Epithelial cell of proximal tubule (primary cell): ENCODE measurements around the gene PEAK1. TPM values are rescaled to one million over a fixed set of nuclear protein-coding genes. Genes with fewer than 3 reads are reported as not detected.

ENCODE experiments used
- DNase-seq: peaks from one replicate; pipeline ENCODE4 v3.0.0-alpha.2; 2011; ENCODE audit warnings: low read depth
- H3K4me3 ChIP-seq: 2 replicates; pipeline ENCODE4 v1.5.1; 2011; ENCODE audit warnings: low read depth, mild to moderate bottlenecking, low read length
- CTCF ChIP-seq: conservative IDR thresholded peaks from 2 replicates; pipeline ENCODE4 v1.5.1; 2012; ENCODE audit warnings: low read depth, mild to moderate bottlenecking, low read length
- total RNA-seq: library from RNA; depleted of rRNA; stranded (reverse); fragments of >200 nt; gene quantifications from 2 replicates; pipeline ENCODE4 v1.2.3, GENCODE V29; 2015

Gene PEAK1
- total RNA-seq, 1 donor from 2014 or later = 8.1 TPM

DNA sequence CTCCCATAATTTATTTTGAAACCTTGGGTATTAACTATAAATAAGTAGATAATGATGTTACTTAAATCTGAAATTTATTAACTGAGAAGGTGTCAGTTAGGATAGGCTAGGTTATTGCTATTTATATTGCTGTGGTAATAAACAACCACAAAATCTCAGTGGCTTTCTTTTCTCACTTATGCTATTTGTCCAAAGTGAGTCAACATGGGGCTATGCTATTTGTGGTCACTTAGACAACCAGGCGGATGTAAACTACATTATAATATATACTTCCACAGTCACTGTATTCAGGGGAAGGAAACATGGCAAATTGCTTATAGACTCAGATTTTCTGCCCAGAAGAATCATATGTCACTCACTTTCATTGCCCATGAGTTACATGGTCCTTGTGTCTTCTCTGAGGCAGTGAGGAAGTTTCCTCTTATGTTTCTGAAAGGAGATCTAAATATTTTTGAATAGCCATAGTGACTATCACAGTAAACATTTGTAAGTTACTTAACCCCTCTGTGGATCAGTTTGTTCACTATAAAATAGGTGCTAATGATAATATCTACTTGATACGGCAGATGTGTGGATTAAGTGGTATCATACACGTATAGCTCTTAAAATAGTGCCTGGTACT, 20.6 kb upstream of the PEAK1 start:
- H3K4me3 ChIP-seq = no peak overlapping the region
- DNase-seq = no peak
- no peak for TF ChIP-seq CTCF

- H3K4me3 ChIP-seq = no peak overlapping the region
- no peak for TF ChIP-seq CTCF
- no peak for DNase-seq
Observed at GRCh38 chr15:77437264-77437663, 17.4 kb upstream of the PEAK1 start.

DNA sequence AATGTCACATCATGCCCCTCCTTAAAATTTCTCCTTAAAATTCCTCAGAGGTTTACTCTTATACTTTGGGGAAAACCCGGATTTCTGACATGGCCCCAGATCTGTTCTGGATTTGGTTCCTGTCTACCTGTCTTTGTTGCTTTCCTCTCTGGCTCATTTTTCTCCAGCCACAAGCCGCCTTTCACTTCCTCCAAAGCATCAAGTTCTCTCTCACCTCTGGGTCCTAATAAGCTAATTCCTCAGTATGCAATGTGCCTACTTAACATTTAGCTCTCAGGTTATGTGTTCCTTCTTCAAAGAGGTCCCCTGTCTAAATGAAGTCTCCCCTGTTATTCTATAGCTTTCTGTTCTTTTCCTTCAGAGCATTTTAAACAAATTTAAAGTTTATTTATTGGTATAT, 16.9 kb upstream of the PEAK1 start:
- no peak for DNase-seq
- TF ChIP-seq CTCF = no peak
- H3K4me3 ChIP-seq = no peak overlapping the region

DNA sequence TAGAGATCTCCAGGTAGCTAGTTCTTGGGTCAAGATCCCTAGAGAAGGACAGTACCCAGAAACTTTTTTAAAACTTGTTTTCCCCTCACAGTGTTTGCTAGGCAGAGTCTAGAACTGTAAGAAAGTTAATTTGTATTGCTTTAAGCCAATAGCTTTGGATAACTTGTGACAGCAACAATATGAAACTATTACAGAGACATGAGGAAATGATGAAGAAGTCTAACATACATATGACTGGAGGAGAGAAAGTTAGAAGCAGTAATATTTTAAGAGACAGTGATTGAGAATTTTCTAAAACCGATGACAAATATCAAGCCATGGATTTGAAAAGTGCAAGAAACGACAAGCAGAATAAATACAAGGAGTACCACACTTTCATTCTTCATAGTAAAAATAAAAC, 10.7 kb upstream of the PEAK1 start:
- no peak for TF ChIP-seq CTCF
- H3K4me3 ChIP-seq = no peak overlapping the region
- no peak for DNase-seq

- TF ChIP-seq CTCF = no peak
- no peak for DNase-seq
- no peak overlapping the region for H3K4me3 ChIP-seq
Observed at GRCh38 chr15:77430213-77430612, 10.3 kb upstream of the PEAK1 start.

DNA sequence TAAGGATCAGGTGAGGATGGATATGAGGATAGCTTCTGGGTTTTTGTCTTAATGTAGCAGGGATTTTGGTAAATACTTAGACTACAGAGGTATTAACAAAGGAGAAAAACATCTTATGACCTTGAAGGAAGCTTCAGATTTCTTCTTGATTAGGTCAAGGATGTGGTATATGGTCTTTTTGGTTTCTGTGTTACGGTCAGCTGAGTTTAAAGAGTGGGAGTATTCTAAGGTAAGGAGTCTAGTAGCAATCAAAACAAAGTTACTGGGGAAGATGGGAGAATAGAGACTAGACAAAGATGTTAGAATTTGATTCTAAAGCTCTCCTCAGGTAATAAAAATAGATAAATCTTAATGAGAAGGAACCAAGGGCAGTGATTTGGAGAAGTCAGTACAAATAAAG, 7.0 kb upstream of the PEAK1 start:
- no peak for DNase-seq
- no peak overlapping the region for H3K4me3 ChIP-seq
- no peak for TF ChIP-seq CTCF

GRCh38 chr15:77426377-77426776, 6.5 kb upstream of the PEAK1 start:
- DNase-seq = no peak
- H3K4me3 ChIP-seq = no peak overlapping the region
- TF ChIP-seq CTCF = no peak
